SK-N-SH (cell line): Measurements from ENCODE around the gene GAR1.

Experiments used
- EP300 ChIP-seq, 2 experiments: IDR thresholded peaks; 2 replicates each; pipeline versions ENCODE4 v1.4.0 to v1.6.1; 2012; ENCODE audit warnings: borderline replicate concordance in 1 of 2, low read depth in 1 of 2, low read length in 1 of 2
- FOSL2 ChIP-seq: IDR thresholded peaks from 2 replicates; pipeline ENCODE4 v1.4.0; 2012; ENCODE audit warnings: low read depth, mild to moderate bottlenecking, moderate library complexity, borderline replicate concordance
- FOXM1 ChIP-seq: IDR thresholded peaks from 2 replicates; pipeline ENCODE4 v1.4.0; 2012; ENCODE audit warnings: low read depth, mild to moderate bottlenecking
- NFIC ChIP-seq: IDR thresholded peaks from 2 replicates; pipeline ENCODE4 v1.4.0; 2012; ENCODE audit warnings: borderline replicate concordance
- POLR2AphosphoS5 ChIP-seq: IDR thresholded peaks from 2 replicates; pipeline ENCODE4 v1.6.1; 2012; ENCODE audit warnings: low read depth, low read length
- RAD21 ChIP-seq: IDR thresholded peaks from 2 replicates; pipeline ENCODE4 v1.6.1; 2012; ENCODE audit warnings: mild to moderate bottlenecking, low read length
- RCOR1 ChIP-seq: fragments of 150-350 bp; IDR thresholded peaks from 2 replicates; pipeline ENCODE4 v1.6.1; 2017; ENCODE audit warnings: antibody characterized with exemption, low read length
- TF ChIP-seq, protein P1 (sequence below): fragments of 200-600 bp; sonication (generic); IDR thresholded peaks from 2 replicates; pipeline ENCODE4 v1.6.1; 2017; ENCODE audit warnings: antibody characterized with exemption, mild to moderate bottlenecking, moderate library complexity
- TF ChIP-seq, protein P2 (sequence below): IDR thresholded peaks from 2 replicates; pipeline ENCODE4 v1.6.1; 2012; ENCODE audit warnings: mild to moderate bottlenecking, low read depth, low read length, moderate library complexity
- TF ChIP-seq, protein P3 (sequence below): fragments of 150-350 bp; IDR thresholded peaks from 2 replicates; pipeline ENCODE4 v1.6.1; 2016; ENCODE audit warnings: mild to moderate bottlenecking, low read depth, low read length

DNA sequence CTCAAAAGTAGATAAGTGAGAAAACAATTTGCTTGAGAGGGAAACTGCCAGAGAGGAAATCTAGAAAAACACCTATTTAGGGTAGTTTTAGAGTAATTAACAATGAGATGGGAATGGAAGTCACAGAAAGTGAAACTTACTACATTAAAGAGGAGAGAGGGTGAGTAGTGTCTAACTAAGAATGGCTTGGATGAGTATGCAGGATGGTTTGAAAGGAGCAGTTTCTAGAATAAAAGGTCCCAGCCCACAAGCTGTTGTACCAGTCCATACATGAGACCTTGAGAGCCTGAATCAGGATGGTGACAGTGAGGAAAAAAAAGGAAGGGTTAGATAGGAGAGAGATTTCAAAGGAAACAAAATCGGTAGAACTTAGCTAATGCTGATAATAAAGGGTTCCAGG lies 1.3 kb downstream of the GAR1 start:
- TF ChIP-seq RAD21, result no peak
- TF ChIP-seq, protein P1, sequence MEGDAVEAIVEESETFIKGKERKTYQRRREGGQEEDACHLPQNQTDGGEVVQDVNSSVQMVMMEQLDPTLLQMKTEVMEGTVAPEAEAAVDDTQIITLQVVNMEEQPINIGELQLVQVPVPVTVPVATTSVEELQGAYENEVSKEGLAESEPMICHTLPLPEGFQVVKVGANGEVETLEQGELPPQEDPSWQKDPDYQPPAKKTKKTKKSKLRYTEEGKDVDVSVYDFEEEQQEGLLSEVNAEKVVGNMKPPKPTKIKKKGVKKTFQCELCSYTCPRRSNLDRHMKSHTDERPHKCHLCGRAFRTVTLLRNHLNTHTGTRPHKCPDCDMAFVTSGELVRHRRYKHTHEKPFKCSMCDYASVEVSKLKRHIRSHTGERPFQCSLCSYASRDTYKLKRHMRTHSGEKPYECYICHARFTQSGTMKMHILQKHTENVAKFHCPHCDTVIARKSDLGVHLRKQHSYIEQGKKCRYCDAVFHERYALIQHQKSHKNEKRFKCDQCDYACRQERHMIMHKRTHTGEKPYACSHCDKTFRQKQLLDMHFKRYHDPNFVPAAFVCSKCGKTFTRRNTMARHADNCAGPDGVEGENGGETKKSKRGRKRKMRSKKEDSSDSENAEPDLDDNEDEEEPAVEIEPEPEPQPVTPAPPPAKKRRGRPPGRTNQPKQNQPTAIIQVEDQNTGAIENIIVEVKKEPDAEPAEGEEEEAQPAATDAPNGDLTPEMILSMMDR, result no peak
- TF ChIP-seq NFIC, result no peak
- no peak for TF ChIP-seq POLR2AphosphoS5
- no peak for TF ChIP-seq RCOR1
- TF ChIP-seq, protein P2, sequence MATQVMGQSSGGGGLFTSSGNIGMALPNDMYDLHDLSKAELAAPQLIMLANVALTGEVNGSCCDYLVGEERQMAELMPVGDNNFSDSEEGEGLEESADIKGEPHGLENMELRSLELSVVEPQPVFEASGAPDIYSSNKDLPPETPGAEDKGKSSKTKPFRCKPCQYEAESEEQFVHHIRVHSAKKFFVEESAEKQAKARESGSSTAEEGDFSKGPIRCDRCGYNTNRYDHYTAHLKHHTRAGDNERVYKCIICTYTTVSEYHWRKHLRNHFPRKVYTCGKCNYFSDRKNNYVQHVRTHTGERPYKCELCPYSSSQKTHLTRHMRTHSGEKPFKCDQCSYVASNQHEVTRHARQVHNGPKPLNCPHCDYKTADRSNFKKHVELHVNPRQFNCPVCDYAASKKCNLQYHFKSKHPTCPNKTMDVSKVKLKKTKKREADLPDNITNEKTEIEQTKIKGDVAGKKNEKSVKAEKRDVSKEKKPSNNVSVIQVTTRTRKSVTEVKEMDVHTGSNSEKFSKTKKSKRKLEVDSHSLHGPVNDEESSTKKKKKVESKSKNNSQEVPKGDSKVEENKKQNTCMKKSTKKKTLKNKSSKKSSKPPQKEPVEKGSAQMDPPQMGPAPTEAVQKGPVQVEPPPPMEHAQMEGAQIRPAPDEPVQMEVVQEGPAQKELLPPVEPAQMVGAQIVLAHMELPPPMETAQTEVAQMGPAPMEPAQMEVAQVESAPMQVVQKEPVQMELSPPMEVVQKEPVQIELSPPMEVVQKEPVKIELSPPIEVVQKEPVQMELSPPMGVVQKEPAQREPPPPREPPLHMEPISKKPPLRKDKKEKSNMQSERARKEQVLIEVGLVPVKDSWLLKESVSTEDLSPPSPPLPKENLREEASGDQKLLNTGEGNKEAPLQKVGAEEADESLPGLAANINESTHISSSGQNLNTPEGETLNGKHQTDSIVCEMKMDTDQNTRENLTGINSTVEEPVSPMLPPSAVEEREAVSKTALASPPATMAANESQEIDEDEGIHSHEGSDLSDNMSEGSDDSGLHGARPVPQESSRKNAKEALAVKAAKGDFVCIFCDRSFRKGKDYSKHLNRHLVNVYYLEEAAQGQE, result no peak
- TF ChIP-seq EP300 (IDR thresholded peaks at IDR 0.05; ENCODE audit: borderline replicate concordance in 1 of 2, low read depth in 1 of 2, low read length in 1 of 2), result no peak
- no peak for TF ChIP-seq FOSL2
- TF ChIP-seq, protein P3, sequence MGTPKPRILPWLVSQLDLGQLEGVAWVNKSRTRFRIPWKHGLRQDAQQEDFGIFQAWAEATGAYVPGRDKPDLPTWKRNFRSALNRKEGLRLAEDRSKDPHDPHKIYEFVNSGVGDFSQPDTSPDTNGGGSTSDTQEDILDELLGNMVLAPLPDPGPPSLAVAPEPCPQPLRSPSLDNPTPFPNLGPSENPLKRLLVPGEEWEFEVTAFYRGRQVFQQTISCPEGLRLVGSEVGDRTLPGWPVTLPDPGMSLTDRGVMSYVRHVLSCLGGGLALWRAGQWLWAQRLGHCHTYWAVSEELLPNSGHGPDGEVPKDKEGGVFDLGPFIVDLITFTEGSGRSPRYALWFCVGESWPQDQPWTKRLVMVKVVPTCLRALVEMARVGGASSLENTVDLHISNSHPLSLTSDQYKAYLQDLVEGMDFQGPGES, result no peak
- no peak for TF ChIP-seq FOXM1
